A549 (cell line): Measurements from ENCODE around the gene KRT14. TPM values are rescaled to one million over a fixed set of nuclear protein-coding genes. Genes with fewer than 3 reads are reported as not detected.

ENCODE experiments used
- ATAC-seq, 2 experiments: fragments of 200-7000 bp in 1 of 2; fragments of >200 bp in 1 of 2; cut with Nextera tagmentation in 1 of 2; cut with Tn5 transposase in 1 of 2; 3 replicates each; pipeline versions ENCODE4 v1.8.0 to v1.9.1; 2018 to 2020; ENCODE audit warnings: mild to moderate bottlenecking in 1 of 2, moderate library complexity in 1 of 2
- CTCF ChIA-PET: fragments of 300-600 bp; sonication (Branson Sonifier 250); formaldehyde crosslinking; extraction: SDS; loops from one replicate; lab custom pipeline; 2021; ENCODE audit warnings: antibody characterized with exemption, inconsistent platforms; lab: Yijun Ruan, JAX
- POLR2A ChIA-PET: fragments of 350-600 bp; formaldehyde crosslinking; extraction: SDS; loops from one replicate; lab custom pipeline; 2021; ENCODE audit warnings: antibody characterized with exemption, inconsistent platforms; lab: Yijun Ruan, JAX
- DNase-seq, 2 experiments: peaks; one replicate each; pipeline versions ENCODE4 v3.0.0 to v3.0.0-alpha.2; 2011 to 2016; ENCODE audit warnings: low read depth in 1 of 2, low spot score in 1 of 2
- FAIRE-seq: peaks from 2 replicates; lab custom pipeline; 2011; peaks lifted over from hg19 to GRCh38; lab: Jason Lieb, UNC
- H3K27ac ChIP-seq, 2 experiments: fragments of >200 bp; sonication (Bioruptor Twin); formaldehyde crosslinking; 3 replicates each; pipeline ENCODE4 v1.5.1; 2016 to 2017
- H3K4me1 ChIP-seq: fragments of >200 bp; sonication (Bioruptor Twin); formaldehyde crosslinking; 3 replicates; pipeline ENCODE4 v1.6.1; 2016
- H3K4me2 ChIP-seq: fragments of >200 bp; sonication (Bioruptor Twin); formaldehyde crosslinking; 3 replicates; pipeline ENCODE4 v1.6.1; 2016
- H3K4me3 ChIP-seq: fragments of >200 bp; sonication (Bioruptor Twin); formaldehyde crosslinking; 3 replicates; pipeline ENCODE4 v1.5.1; 2016
- H3K9me3 ChIP-seq: fragments of >200 bp; sonication (Bioruptor Twin); formaldehyde crosslinking; 3 replicates; pipeline ENCODE4 v1.6.1; 2016
- ATOH8 ChIP-seq: fragments of 250-450 bp; sonication (Bioruptor Pico); IDR thresholded peaks from 2 replicates; pipeline ENCODE4 v1.5.0; 2020; ENCODE audit warnings: low read depth, mild to moderate bottlenecking, moderate library complexity
- BHLHE40 ChIP-seq: IDR thresholded peaks from 2 replicates; pipeline ENCODE4 v1.6.1; 2012; ENCODE audit warnings: low read depth, low read length, inconsistent platforms
- CEBPB ChIP-seq, 2 experiments: fragments of >200 bp in 1 of 2; sonication (Bioruptor Twin) in 1 of 2; formaldehyde crosslinking in 1 of 2; IDR thresholded peaks; 2 replicates each; pipeline ENCODE4 v1.6.1; 2012 to 2016
- ELK1 ChIP-seq: fragments of 150-350 bp; IDR thresholded peaks from 2 replicates; pipeline ENCODE4 v1.6.1; 2014; ENCODE audit warnings: low read depth, mild to moderate bottlenecking, low read length
- ESRRA ChIP-seq: fragments of 150-350 bp; IDR thresholded peaks from 2 replicates; pipeline ENCODE4 v1.6.1; 2014; ENCODE audit warnings: mild to moderate bottlenecking, low read length, borderline replicate concordance
- FOSL2 ChIP-seq, 2 experiments: fragments of 450-650 bp in 1 of 2; fragments of >200 bp in 1 of 2; sonication (Bioruptor Twin) in 1 of 2; formaldehyde crosslinking; IDR thresholded peaks; 2 replicates each; pipeline versions ENCODE4 v1.5.0 to v1.6.1; 2016 to 2020; ENCODE audit warnings: mild to moderate bottlenecking in 1 of 2, moderate library complexity in 1 of 2
- HDAC2 ChIP-seq: fragments of 200-600 bp; sonication (generic); IDR thresholded peaks from 2 replicates; pipeline ENCODE4 v1.6.1; 2016
- HES2 ChIP-seq: fragments of >200 bp; sonication (Bioruptor Twin); formaldehyde crosslinking; IDR thresholded peaks from 2 replicates; pipeline ENCODE4 v1.6.1; 2016
- HEYL ChIP-seq: fragments of 250-450 bp; sonication (Bioruptor Pico); IDR thresholded peaks from 2 replicates; pipeline ENCODE4 v1.8.0; 2021; ENCODE audit warnings: mild to moderate bottlenecking, moderate library complexity
- HOXA7 ChIP-seq: fragments of 250-450 bp; sonication (Bioruptor Pico); IDR thresholded peaks from 2 replicates; pipeline ENCODE4 v1.5.0; 2020; ENCODE audit warnings: mild to moderate bottlenecking, moderate library complexity
- HOXB5 ChIP-seq: fragments of 250-450 bp; sonication (Bioruptor Pico); IDR thresholded peaks from 2 replicates; pipeline ENCODE4 v1.5.0; 2020; ENCODE audit warnings: mild to moderate bottlenecking, moderate library complexity
- JUN ChIP-seq, 2 experiments: fragments of >200 bp; sonication (Bioruptor Twin); formaldehyde crosslinking; IDR thresholded peaks; 2 replicates in 1 of 2; 3 replicates in 1 of 2; pipeline ENCODE4 v1.6.1; 2016 to 2017
- MAFK ChIP-seq: fragments of 450-650 bp; IDR thresholded peaks from 2 replicates; pipeline ENCODE4 v1.6.1; 2014; ENCODE audit not compliant: partially characterized antibody
- MYC ChIP-seq: IDR thresholded peaks from 2 replicates; pipeline ENCODE4 v1.6.1; 2012; ENCODE audit warnings: mild to moderate bottlenecking, inconsistent platforms, low read length, improper control_type of control experiment, borderline replicate concordance
- REST ChIP-seq: fragments of 200-600 bp; sonication (generic); IDR thresholded peaks from 2 replicates; pipeline ENCODE4 v1.6.1; 2016; ENCODE audit warnings: antibody characterized with exemption, mild to moderate bottlenecking, moderate library complexity
- RNF2 ChIP-seq: fragments of 200-600 bp; sonication (generic); IDR thresholded peaks from 2 replicates; pipeline ENCODE4 v1.6.1; 2016; ENCODE audit warnings: low read depth, mild to moderate bottlenecking, antibody characterized with exemption, moderate library complexity, borderline replicate concordance
- ZC3H11A ChIP-seq: fragments of 450-650 bp; IDR thresholded peaks from 2 replicates; pipeline ENCODE4 v1.6.1; 2014; ENCODE audit warnings: antibody characterized with exemption, mild to moderate bottlenecking
- WGBS: methylation state at CpG from one replicate; pipeline ENCODE4 v1.1.6; 2017; ENCODE audit errors: missing lambda C conversion rate; 5-methylcytosine and 5-hydroxymethylcytosine counted together
- polyA plus RNA-seq, 4 experiments: library from polyadenylated mRNA; depleted of rRNA in 3 of 4; stranded (reverse); fragments of >200 nt; fragmentation: RNase III in 1 of 4; extraction: RNeasy Plus Mini Kit Qiagen cat#74134 plus additional on column Dnase treatment in 1 of 4; gene quantifications; 2 replicates in 3 of 4; 3 replicates in 1 of 4; pipeline ENCODE4 v1.2.3, GENCODE V29; 2011 to 2017

The KRT14 gene
- polyA plus RNA-seq, 2 of the 4 experiments (the other 2 are of a cell fraction), result 0.04 to 0.10 TPM

- no peak overlapping the region for H3K4me2 ChIP-seq
- DNase-seq, result no peak
- POLR2A ChIA-PET, result interaction anchor here (0.6 kb wide), 1 partner anchor 83 kb away, joined by 3 read pairs; no protein-coding TSS in a partner anchor
Measured at GRCh38 chr17:41565338-41565737, 21.4 kb downstream of the KRT14 start.

GRCh38 chr17:41563607-41564170, 23.0 kb downstream of the KRT14 start:
- POLR2A ChIA-PET, result no interaction called here
- CTCF ChIA-PET, result interaction anchor here (1.0 to 21.0 kb wide), 5 partner anchors 12 to 654 kb away, joined by 3 to 353 read pairs (median 35); no protein-coding TSS in a partner anchor
- Histone ChIP-seq H3K27ac (no peak overlapping the region), H3K4me3 (no peak overlapping the region), H3K4me1 (no peaks in the 10 kb centered on the region), H3K9me3 (no peaks in the 10 kb centered on the region), H3K4me2 (no peak overlapping the region)
- ATAC-seq, result no peak
- 31% methylated on average over 3 of the region's 3 CpGs for WGBS
- DNase-seq, result no peak
- no peak for FAIRE-seq
- TF ChIP-seq HDAC2 (no peak), ESRRA (no peak), MAFK (peak; percentile 69)

More at GRCh38 chr17:41565338-41565737, 21.4 kb downstream of the KRT14 start:
- no peaks in the 10 kb centered on the region for H3K4me1 ChIP-seq
- no peak for FAIRE-seq
- TF ChIP-seq ELK1 (no peak), JUN (IDR thresholded peaks at IDR 0.05) (no peak), CEBPB (IDR thresholded peaks at IDR 0.05) (no peak), HOXA7 (no peak), ZC3H11A (no peak), BHLHE40 (no peak), ATOH8 (CRISPR knock-in tag) (no peak), FOSL2 (IDR thresholded peaks at IDR 0.05) (no peak), FOSL2 (CRISPR knock-in tag; IDR thresholded peaks at IDR 0.05) (no peak), RNF2 (no peak), HOXB5 (CRISPR knock-in tag) (no peak)
- TF ChIP-seq, all 56 proteins: peak for 0
- no peaks in the 10 kb centered on the region for H3K9me3 ChIP-seq
- H3K4me3 ChIP-seq, result no peak overlapping the region
- no peak overlapping the region for H3K27ac ChIP-seq
- CTCF ChIA-PET, result interaction anchor here (0.6 to 21.0 kb wide), 11 partner anchors 11 to 762 kb away, joined by 3 to 353 read pairs (median 3); no protein-coding TSS in a partner anchor
- ATAC-seq, result no peak

- ATAC-seq (no peak), FAIRE-seq (no peak), DNase-seq (no peak)
- Histone ChIP-seq H3K9me3 (no peaks in the 10 kb centered on the region), H3K4me3 (no peak overlapping the region), H3K27ac (no peak overlapping the region), H3K4me2 (no peak overlapping the region), H3K4me1 (no peaks in the 10 kb centered on the region)
- ChIA-PET CTCF (interaction anchor here (0.7 to 21.0 kb wide), 3 partner anchors 10 to 239 kb away, joined by 3 to 508 read pairs (median 353); no protein-coding TSS in a partner anchor), POLR2A (no interaction called here)
- 59% methylated on average over 6 of the region's 6 CpGs for WGBS
- TF ChIP-seq MYC (no peak), HES2 (no peak), REST (no peak), HEYL (CRISPR knock-in tag) (no peak)
Measured at GRCh38 chr17:41561554-41561953, 25.1 kb downstream of the KRT14 start.
